ENCODE results near the gene AK5.

GRCh38 chr1:77350012-77350770 lies 68.4 kb downstream of the AK5 start:
- TF ChIP-seq POLR2A (IDR thresholded peaks at IDR 0.05; ENCODE audit: low read depth, low read length) (no peak), CTCF (conservative IDR thresholded peaks at IDR 0.05; ENCODE audit: low read depth, low read length) (no peak), CEBPB (IDR thresholded peaks at IDR 0.05; ENCODE audit: low read depth, low read length) (no peak), MAFK (IDR thresholded peaks at IDR 0.05; ENCODE audit: low read depth, low read length) (no peak), RAD21 (IDR thresholded peaks at IDR 0.05; ENCODE audit: low read length) (no peak), RCOR1 (IDR thresholded peaks at IDR 0.05; ENCODE audit: insufficient replicate concordance, low read length) (no peak), USF2 (IDR thresholded peaks at IDR 0.05; ENCODE audit: low read depth, low read length) (no peak), NFE2L2 (IDR thresholded peaks at IDR 0.05; ENCODE audit: low read depth, low read length) (no peak), CHD1 (IDR thresholded peaks at IDR 0.05; ENCODE audit: low read depth, low read length) (no peak), SMC3 (IDR thresholded peaks at IDR 0.05; ENCODE audit: low read depth, low read length) (no peak), RFX5 (IDR thresholded peaks at IDR 0.05; ENCODE audit: low read depth, low read length) (no peak), MXI1 (IDR thresholded peaks at IDR 0.05; ENCODE audit: borderline replicate concordance, low read depth, low read length) (no peak)
